ENCODE measurements around the gene DDIT4. TPM values are rescaled to one million over a fixed set of nuclear protein-coding genes. Genes with fewer than 3 reads are reported as not detected.

The DDIT4 gene
- total and polyA plus RNA-seq, 7 experiments from 2014 or later = 25.4 to 335 (median 135) TPM

GRCh38 chr10:72276013-72276387 is 2.3 kb downstream of the DDIT4 start:
- H3K27ac ChIP-seq (ENCODE audit: low read depth, low read length) = peak overlapping the region; percentile 96
- peaks cover 0 to 34% (median 11%) of the 10 kb centered on the region in 3 experiments for H3K36me3 ChIP-seq (ENCODE audit: control insufficient read depth in 2 of 3, insufficient read depth in 3 of 3, low read length in 3 of 3)
- no peaks in the 10 kb centered on the region for H3K27me3 Mint-ChIP-seq
- ChIA-PET POLR2A (interaction anchor here (1.0 to 10.1 kb wide), 14 partner anchors 10 to 197 kb away, joined by 3 to 219 read pairs (median 20); no protein-coding TSS in a partner anchor), CTCF (interaction anchor here (1.8 to 6.4 kb wide), 12 partner anchors 8 to 66 kb away, joined by 6 to 69 read pairs (median 12); no protein-coding TSS in a partner anchor)
- DNase-seq (peak in 1 of 9 donors; percentile 41), ATAC-seq (no peak)
- peak overlapping the region; percentile 95 for H3K4me3 ChIP-seq (ENCODE audit: low read length)
- intact Hi-C loops (cut with micrococcal nuclease) = loop anchor here in 1 of 2 donors (1.0 kb wide), 1 partner anchor 9 kb away; no protein-coding TSS in a partner anchor
- H3K27ac Mint-ChIP-seq = peak overlapping the region; percentile 93 to 98 (median 95)
- H3K4me1 ChIP-seq (ENCODE audit: control insufficient read depth in 2 of 2, insufficient read depth in 2 of 2, low read length in 2 of 2) = peaks cover 9 to 20% of the 10 kb centered on the region in 2 donors
- H3K9me3 ChIP-seq (ENCODE audit: control insufficient read depth in 2 of 3, low read length in 3 of 3) = no peaks in the 10 kb centered on the region
- H3K36me3 Mint-ChIP-seq = peaks cover 14 to 31% (median 22%) of the 10 kb centered on the region in 5 donors
- H3K9me3 Mint-ChIP-seq = peaks cover 0 to 2% (median 0%) of the 10 kb centered on the region in 11 donors
- peak overlapping the region; percentile 97 to 100 (median 99) for H3K4me3 Mint-ChIP-seq
- H3K4me1 Mint-ChIP-seq = peaks cover 31 to 66% (median 60%) of the 10 kb centered on the region in 7 donors
- no peaks in the 10 kb centered on the region for H3K27me3 ChIP-seq (ENCODE audit: control insufficient read depth in 2 of 2, insufficient read depth in 2 of 2, low read length in 2 of 2)

- CTCF ChIA-PET = interaction anchor here (0.5 to 6.4 kb wide), 10 partner anchors 15 to 142 kb away, joined by 3 to 69 read pairs (median 15); no protein-coding TSS in a partner anchor
- H3K4me3 ChIP-seq (ENCODE audit: low read length) = peak overlapping the region; percentile 95
- H3K36me3 Mint-ChIP-seq = peaks cover 14 to 31% (median 22%) of the 10 kb centered on the region in 5 donors
- POLR2A ChIA-PET = interaction anchor here (1.0 to 10.1 kb wide), 12 partner anchors 9 to 197 kb away, joined by 3 to 219 read pairs (median 24); no protein-coding TSS in a partner anchor
- peaks cover 0 to 34% (median 11%) of the 10 kb centered on the region in 3 experiments for H3K36me3 ChIP-seq (ENCODE audit: control insufficient read depth in 2 of 3, insufficient read depth in 3 of 3, low read length in 3 of 3)
- H3K27me3 ChIP-seq (ENCODE audit: control insufficient read depth in 2 of 2, insufficient read depth in 2 of 2, low read length in 2 of 2) = no peaks in the 10 kb centered on the region
- no peak for DNase-seq
- no peaks in the 10 kb centered on the region for H3K9me3 ChIP-seq (ENCODE audit: control insufficient read depth in 2 of 3, low read length in 3 of 3)
- peak overlapping the region; percentile 97 to 100 (median 99) for H3K4me3 Mint-ChIP-seq
- peaks cover 31 to 62% (median 56%) of the 10 kb centered on the region in 7 donors for H3K4me1 Mint-ChIP-seq
- no peak for ATAC-seq
- peaks cover 0 to 2% (median 0%) of the 10 kb centered on the region in 11 donors for H3K9me3 Mint-ChIP-seq
- H3K4me1 ChIP-seq (ENCODE audit: control insufficient read depth in 2 of 2, insufficient read depth in 2 of 2, low read length in 2 of 2) = peaks cover 9 to 20% of the 10 kb centered on the region in 2 donors
- no peaks in the 10 kb centered on the region for H3K27me3 Mint-ChIP-seq
- peak overlapping the region; percentile 96 for H3K27ac ChIP-seq (ENCODE audit: low read depth, low read length)
- H3K27ac Mint-ChIP-seq = peak overlapping the region; percentile 93 to 98 (median 95)
- intact Hi-C loops (cut with micrococcal nuclease) = loop anchor here in 1 of 2 donors (1.0 kb wide), 1 partner anchor 9 kb away; no protein-coding TSS in a partner anchor
These were observed 3.0 kb downstream of the DDIT4 start for GRCh38 chr10:72276421-72277339.

GRCh38 chr10:72277340-72277995 is 3.7 kb downstream of the DDIT4 start:
- Mint-ChIP-seq H3K4me1 (peaks cover 28 to 57% (median 51%) of the 10 kb centered on the region in 7 donors), H3K9me3 (peaks cover 0 to 2% (median 0%) of the 10 kb centered on the region in 11 donors), H3K27me3 (no peaks in the 10 kb centered on the region), H3K4me3 (peak overlapping the region in 7 of 10 donors; percentile 6 to 99 (median 97)), H3K36me3 (peaks cover 14 to 31% (median 22%) of the 10 kb centered on the region in 5 donors), H3K27ac (peak overlapping the region; percentile 80 to 98 (median 94))
- CTCF ChIA-PET = interaction anchor here (0.5 to 6.4 kb wide), 5 partner anchors 14 to 141 kb away, joined by 3 to 69 read pairs (median 4); no protein-coding TSS in a partner anchor
- POLR2A ChIA-PET = interaction anchor here (0.9 to 10.1 kb wide), 9 partner anchors 8 to 64 kb away, joined by 3 to 219 read pairs (median 4); no protein-coding TSS in a partner anchor
- no peak for DNase-seq
- intact Hi-C loops (cut with micrococcal nuclease) = no loop called here
- Histone ChIP-seq H3K27me3 (ENCODE audit: control insufficient read depth in 2 of 2, insufficient read depth in 2 of 2, low read length in 2 of 2) (no peaks in the 10 kb centered on the region), H3K9me3 (ENCODE audit: control insufficient read depth in 2 of 3, low read length in 3 of 3) (no peaks in the 10 kb centered on the region), H3K4me1 (ENCODE audit: control insufficient read depth in 2 of 2, insufficient read depth in 2 of 2, low read length in 2 of 2) (peaks cover 9 to 18% of the 10 kb centered on the region in 2 donors), H3K27ac (ENCODE audit: low read depth, low read length) (peak overlapping the region; percentile 96), H3K36me3 (ENCODE audit: control insufficient read depth in 2 of 3, insufficient read depth in 3 of 3, low read length in 3 of 3) (peaks cover 0 to 34% (median 11%) of the 10 kb centered on the region in 3 experiments), H3K4me3 (ENCODE audit: low read length) (no peak overlapping the region)
- ATAC-seq = no peak

GRCh38 chr10:72277996-72278667 is 4.4 kb downstream of the DDIT4 start:
- Mint-ChIP-seq H3K4me1 (peaks cover 28 to 57% (median 49%) of the 10 kb centered on the region in 7 donors), H3K4me3 (peak overlapping the region in 5 of 10 donors; percentile 2 to 56 (median 17)), H3K9me3 (peaks cover 0 to 2% (median 0%) of the 10 kb centered on the region in 11 donors), H3K27ac (peak overlapping the region; percentile 46 to 95 (median 87)), H3K27me3 (no peaks in the 10 kb centered on the region), H3K36me3 (peaks cover 14 to 31% (median 22%) of the 10 kb centered on the region in 5 donors)
- no peak for ATAC-seq
- no peak overlapping the region for H3K4me3 ChIP-seq (ENCODE audit: low read length)
- peaks cover 9 to 14% of the 10 kb centered on the region in 2 donors for H3K4me1 ChIP-seq (ENCODE audit: control insufficient read depth in 2 of 2, insufficient read depth in 2 of 2, low read length in 2 of 2)
- intact Hi-C loops (cut with micrococcal nuclease) = no loop called here
- ChIA-PET CTCF (interaction anchor here (1.0 to 6.4 kb wide), 4 partner anchors 14 to 58 kb away, joined by 3 to 69 read pairs (median 6); no protein-coding TSS in a partner anchor), POLR2A (interaction anchor here (0.5 to 10.1 kb wide), 13 partner anchors 8 to 1625 kb away, joined by 3 to 219 read pairs (median 4); no protein-coding TSS in a partner anchor)
- no peaks in the 10 kb centered on the region for H3K9me3 ChIP-seq (ENCODE audit: control insufficient read depth in 2 of 3, low read length in 3 of 3)
- H3K36me3 ChIP-seq (ENCODE audit: control insufficient read depth in 2 of 3, insufficient read depth in 3 of 3, low read length in 3 of 3) = peaks cover 0 to 32% (median 11%) of the 10 kb centered on the region in 3 experiments
- H3K27me3 ChIP-seq (ENCODE audit: control insufficient read depth in 2 of 2, insufficient read depth in 2 of 2, low read length in 2 of 2) = no peaks in the 10 kb centered on the region
- peak overlapping the region; percentile 96 for H3K27ac ChIP-seq (ENCODE audit: low read depth, low read length)
- DNase-seq = no peak

GRCh38 chr10:72278668-72279393 is 5.1 kb downstream of the DDIT4 start:
- intact Hi-C loops (cut with micrococcal nuclease) = no loop called here
- Mint-ChIP-seq H3K27me3 (no peaks in the 10 kb centered on the region), H3K4me3 (peak overlapping the region in 4 of 10 donors; percentile 5 to 56 (median 30)), H3K36me3 (peaks cover 14 to 28% (median 22%) of the 10 kb centered on the region in 5 donors), H3K4me1 (peaks cover 28 to 59% (median 51%) of the 10 kb centered on the region in 7 donors), H3K27ac (peak overlapping the region in 8 of 9 donors; percentile 21 to 95 (median 90)), H3K9me3 (peaks cover 0 to 2% (median 0%) of the 10 kb centered on the region in 11 donors)
- ChIA-PET POLR2A (interaction anchor here (0.5 to 10.1 kb wide), 10 partner anchors 15 to 1624 kb away, joined by 3 to 174 read pairs (median 4); no protein-coding TSS in a partner anchor), CTCF (interaction anchor here (1.0 to 6.4 kb wide), 6 partner anchors 12 to 57 kb away, joined by 3 to 69 read pairs (median 4); no protein-coding TSS in a partner anchor)
- Histone ChIP-seq H3K36me3 (ENCODE audit: control insufficient read depth in 2 of 3, insufficient read depth in 3 of 3, low read length in 3 of 3) (peaks cover 0 to 28% (median 11%) of the 10 kb centered on the region in 3 experiments), H3K4me1 (ENCODE audit: control insufficient read depth in 2 of 2, insufficient read depth in 2 of 2, low read length in 2 of 2) (peaks cover 9 to 14% of the 10 kb centered on the region in 2 donors), H3K27me3 (ENCODE audit: control insufficient read depth in 2 of 2, insufficient read depth in 2 of 2, low read length in 2 of 2) (no peaks in the 10 kb centered on the region), H3K27ac (ENCODE audit: low read depth, low read length) (no peak overlapping the region), H3K9me3 (ENCODE audit: control insufficient read depth in 2 of 3, low read length in 3 of 3) (no peaks in the 10 kb centered on the region), H3K4me3 (ENCODE audit: low read length) (no peak overlapping the region)
- no peak for ATAC-seq
- no peak for DNase-seq

Data from naive thymus-derived CD4-positive, alpha-beta T cell (primary cell).